Ovary (tissue), 9 donors: ENCODE data around the gene LIMS2. TPM values are rescaled to one million over a fixed set of nuclear protein-coding genes. Genes with fewer than 3 reads are reported as not detected.

Experiments used
- DNase-seq, 5 donors: peaks; one replicate each; pipeline ENCODE4 v3.0.0-alpha.2; 2019 to 2020
- H3K27ac ChIP-seq, 2 donors: fragments of 200-600 bp; one replicate each; pipeline versions ENCODE4 v1.5.1 to v1.8.0; 2019 to 2022
- H3K27me3 ChIP-seq: fragments of 200-600 bp; one replicate; pipeline ENCODE4 v1.8.0; 2022
- H3K36me3 ChIP-seq: fragments of 200-600 bp; sonication (generic); one replicate; pipeline ENCODE4 v1.5.1; 2019
- H3K4me1 ChIP-seq: one replicate; pipeline ENCODE4 v1.8.1; 2013; ENCODE audit warnings: mild to moderate bottlenecking, moderate library complexity; ENCODE audit not compliant: insufficient read depth
- H3K4me3 ChIP-seq: fragments of 200-600 bp; sonication (generic); one replicate; pipeline ENCODE4 v1.5.1; 2017
- H3K9me3 ChIP-seq, 2 donors: fragments of 200-600 bp in 1 of 2; sonication (generic) in 1 of 2; one replicate each; pipeline versions ENCODE4 v1.5.1 to v1.8.1; 2013 to 2019; ENCODE audit warnings: mild to moderate bottlenecking in 1 of 2, moderate library complexity in 1 of 2
- CTCF ChIP-seq, 3 donors: fragments of 450-650 bp in 2 of 3; fragments of 200-600 bp in 1 of 3; IDR thresholded peaks; one replicate each; pipeline versions ENCODE4 v1.5.1 to v1.8.0; 2016 to 2022; ENCODE audit warnings: antibody characterized with exemption in 3 of 3, mild to moderate bottlenecking in 1 of 3
- EP300 ChIP-seq: sonication (generic); formaldehyde crosslinking; IDR thresholded peaks from one replicate; pipeline ENCODE4 v1.6.1; 2017; ENCODE audit warnings: antibody characterized with exemption
- POLR2A ChIP-seq: fragments of 450-650 bp; IDR thresholded peaks from one replicate; pipeline ENCODE4 v1.6.1; 2017; ENCODE audit warnings: antibody characterized with exemption, mild to moderate bottlenecking, moderate library complexity
- WGBS, 3 donors: extraction: QIAGEN DNeasy Blood & Tissue Kit in 1 of 3; methylation state at CpG; one replicate each; pipeline versions ENCODE4 v1.1.5 to v1.1.7; 2013 to 2017; 5-methylcytosine and 5-hydroxymethylcytosine counted together
- intact Hi-C, 4 donors: fragments of 100-400 bp; cut with DNase I; formaldehyde crosslinking; loops; one replicate each; pipeline versions ENCODE4 v1.11.0 to v1.15.1; 2022 to 2023
- polyA plus RNA-seq, 2 donors: library from polyadenylated mRNA; stranded (reverse); fragments of 200-250 nt in 1 of 2; fragments of 350-450 nt in 1 of 2; fragmentation: Illumina TruSeq in 1 of 2; extraction: RNeasy Lipid Tissue Mini Kit (QIAGEN cat#74804) in 1 of 2; gene quantifications; one replicate each; pipeline ENCODE4 v1.2.3, GENCODE V29; 2013 to 2014
- total RNA-seq, 7 donors: library from RNA; depleted of rRNA in 2 of 7; stranded (reverse); fragments of >200 nt in 2 of 7; fragmentation: NEBNext Ultra II Directional in 3 of 7; extraction: Animal tissue kit (Norgen Biotek cat#: 25700) in 3 of 7; gene quantifications; one replicate each; pipeline versions ENCODE4 v1.1.0 to v1.2.4, GENCODE V29; 2016 to 2023
- donor health status: DM: no; HTN: no; CAD: no; lungs with moderate emphysema.
- donor health status: DM: no; HTN: no; CAD: no.
- donor health status: Bipolar disorder and iron deficiency.
- donor health status: DM: yes; HTN: yes; CAD: no.
- donor health status: DM: no; HTN: no; CAD: no.
- donor health status: DM: yes; HTN: yes; CAD: no.

LIMS2 gene
- total and polyA plus RNA-seq, 9 donors = 3.8 to 70.4 (median 19.1) TPM

DNA sequence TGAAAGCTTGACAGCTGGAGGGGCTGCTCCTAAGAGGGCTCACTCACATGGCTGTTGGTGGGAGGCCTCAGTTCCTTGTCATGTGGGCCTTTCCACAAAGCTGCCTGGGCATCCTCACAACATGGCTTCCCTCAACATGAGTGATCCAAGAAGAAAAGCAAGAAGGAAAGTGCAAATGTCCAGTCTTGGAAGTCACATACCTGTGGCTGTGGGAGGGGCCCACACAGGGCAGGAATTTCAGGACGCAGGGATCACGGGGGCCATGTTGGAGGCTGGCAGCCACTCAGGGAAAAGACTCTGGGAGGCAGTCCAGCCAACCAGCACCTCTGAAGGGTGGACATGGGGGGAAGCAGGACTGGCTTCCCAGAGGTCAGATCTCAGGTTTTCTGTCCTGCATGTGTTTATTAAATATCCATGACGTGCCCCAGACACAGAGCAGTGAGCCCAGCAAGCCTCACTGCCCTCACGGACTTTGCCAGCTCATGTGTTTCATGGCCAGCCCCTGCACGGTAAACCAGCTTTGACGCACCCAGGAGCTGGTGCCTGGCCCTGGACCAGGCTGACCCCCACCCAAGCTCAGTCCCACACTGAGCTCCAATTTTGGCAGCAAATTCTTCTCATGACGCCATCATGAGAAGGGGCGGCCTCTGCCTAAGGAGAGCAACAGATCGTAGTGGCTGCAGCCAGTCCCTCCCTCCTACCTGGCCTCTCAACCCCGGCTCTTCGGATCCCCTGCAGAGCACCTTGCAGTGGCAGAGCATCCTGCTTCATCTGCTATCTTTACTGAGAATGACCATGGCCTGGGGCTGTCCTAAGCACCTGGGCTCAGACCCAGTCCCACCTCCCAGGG, 64.0 kb downstream of the LIMS2 start:
- no peaks in the 10 kb centered on the region for H3K4me1 ChIP-seq
- H3K36me3 ChIP-seq = no peaks in the 10 kb centered on the region
- no peaks in the 10 kb centered on the region for H3K27me3 ChIP-seq
- peak in 1 of 5 donors; percentile 13 for DNase-seq
- H3K27ac ChIP-seq = no peak overlapping the region
- peaks cover 0 to 4% of the 10 kb centered on the region in 2 donors for H3K9me3 ChIP-seq
- intact Hi-C loops = no loop called here
- WGBS, 3 donors = 79 to 83% (median 80%) methylated on average over 9 to 11 of the region's 11 CpGs
- TF ChIP-seq POLR2A = no peak
- no peak for TF ChIP-seq EP300
- TF ChIP-seq CTCF (IDR thresholded peaks at IDR 0.05) = no peak
- H3K4me3 ChIP-seq = no peak overlapping the region

DNA sequence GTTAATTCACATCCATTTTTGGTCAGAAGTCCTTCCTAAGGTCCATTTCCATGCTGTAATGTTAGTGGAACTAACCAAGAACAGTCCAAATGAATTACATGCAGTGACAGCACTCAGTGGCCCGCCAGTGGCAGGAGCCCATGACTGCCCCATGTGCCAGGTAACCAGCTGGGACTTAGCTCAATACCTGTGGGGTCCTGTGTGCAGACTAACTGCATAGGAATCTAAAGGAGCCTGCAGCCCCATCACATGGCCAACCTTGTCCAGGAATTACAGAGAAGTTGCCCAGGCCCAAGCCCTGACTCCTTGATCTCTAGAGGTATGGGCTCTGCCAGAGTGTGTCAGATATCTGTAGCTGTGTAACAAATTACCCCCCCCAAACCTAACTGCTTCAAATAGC, 64.8 kb downstream of the LIMS2 start:
- Histone ChIP-seq H3K27me3 (no peaks in the 10 kb centered on the region), H3K4me1 (no peaks in the 10 kb centered on the region), H3K4me3 (no peak overlapping the region), H3K9me3 (peaks cover 0 to 4% of the 10 kb centered on the region in 2 donors), H3K27ac (no peak overlapping the region), H3K36me3 (no peaks in the 10 kb centered on the region)
- no peak for TF ChIP-seq EP300
- TF ChIP-seq CTCF (IDR thresholded peaks at IDR 0.05) = no peak
- TF ChIP-seq POLR2A = no peak
- intact Hi-C loops = no loop called here
- WGBS, 3 donors = 79 to 89% (median 84%) methylated on average over 1 of the region's 1 CpG
- DNase-seq = no peak

GRCh38 chr2:127609818-127610217, 65.5 kb downstream of the LIMS2 start:
- Histone ChIP-seq H3K4me1 (no peaks in the 10 kb centered on the region), H3K36me3 (no peaks in the 10 kb centered on the region), H3K4me3 (no peak overlapping the region), H3K27me3 (no peaks in the 10 kb centered on the region), H3K27ac (no peak overlapping the region), H3K9me3 (peaks cover 0 to 4% of the 10 kb centered on the region in 2 donors)
- no peak for DNase-seq
- WGBS, 3 donors = 94 to 99% (median 96%) methylated on average over 8 of the region's 8 CpGs
- TF ChIP-seq EP300 (no peak), CTCF (IDR thresholded peaks at IDR 0.05) (no peak), POLR2A (no peak)
- intact Hi-C loops = no loop called here

DNA sequence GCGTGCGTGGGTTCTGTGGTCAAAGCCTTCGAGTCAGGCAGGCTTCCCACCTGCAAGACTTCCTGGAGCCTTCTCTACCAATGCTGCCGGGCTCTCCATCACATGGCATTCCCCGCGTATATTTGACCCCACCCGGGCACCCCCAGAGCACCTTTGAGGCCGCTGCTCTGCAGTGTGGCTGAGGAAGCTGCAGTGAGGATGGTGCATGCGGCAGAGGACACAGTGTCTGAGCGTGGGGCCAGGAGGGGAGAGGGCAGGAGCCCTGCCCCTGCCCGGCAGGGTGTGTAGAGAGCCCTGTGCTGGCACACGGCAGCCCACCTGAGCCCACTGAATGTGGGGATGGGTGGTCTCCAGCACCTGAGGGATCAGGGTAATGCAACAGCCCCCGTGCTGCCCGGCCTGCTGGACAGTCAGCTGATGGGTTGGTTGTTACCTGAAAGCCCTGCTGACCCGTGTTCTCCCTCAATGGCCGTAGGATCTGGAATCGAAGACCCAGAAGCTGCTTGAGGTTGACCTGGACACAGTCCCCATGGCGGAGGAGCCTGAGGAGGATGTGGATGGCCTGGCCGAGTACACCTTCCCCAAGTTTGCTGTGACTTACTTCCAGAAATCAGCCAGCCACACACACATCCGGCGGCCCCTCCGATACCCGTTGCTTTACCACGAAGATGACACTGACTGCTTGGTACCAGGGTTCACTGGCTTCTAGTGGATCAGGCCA, 66.1 kb downstream of the LIMS2 start:
- H3K27ac ChIP-seq = no peak overlapping the region
- TF ChIP-seq POLR2A (no peak), CTCF (IDR thresholded peaks at IDR 0.05) (no peak), EP300 (no peak)
- H3K9me3 ChIP-seq = peaks cover 0 to 3% of the 10 kb centered on the region in 2 donors
- intact Hi-C loops = no loop called here
- H3K4me1 ChIP-seq = no peaks in the 10 kb centered on the region
- DNase-seq = peak in 1 of 5 donors; percentile 10
- no peak overlapping the region for H3K4me3 ChIP-seq
- H3K27me3 ChIP-seq = no peaks in the 10 kb centered on the region
- no peaks in the 10 kb centered on the region for H3K36me3 ChIP-seq
- WGBS, 3 donors = 92 to 94% (median 93%) methylated on average over 24 of the region's 24 CpGs
